GM06990 (cell line): ENCODE measurements around the gene RAB40B.

Experiments
- DNase-seq: peaks from one replicate; pipeline ENCODE4 v3.0.0-alpha.2; 2011; ENCODE audit not compliant: insufficient read length; ENCODE audit errors: extremely low read depth
- H3K27me3 ChIP-seq: replicated peaks from 2 replicates; pipeline ENCODE4 v1.6.0; 2011; ENCODE audit warnings: low read length; ENCODE audit not compliant: control insufficient read depth, insufficient read depth
- H3K36me3 ChIP-seq: 2 replicates; pipeline ENCODE4 v1.5.1; 2011; ENCODE audit warnings: low read length; ENCODE audit not compliant: control insufficient read depth, insufficient read depth
- H3K4me3 ChIP-seq: replicated peaks from 2 replicates; pipeline ENCODE4 v1.5.1; 2011; ENCODE audit warnings: low read depth, mild to moderate bottlenecking, control low read depth, low read length
- TF ChIP-seq, protein P1 (sequence below): IDR thresholded peaks from 2 replicates; pipeline ENCODE4 v1.5.1; 2011; ENCODE audit warnings: low read length, control low read depth, mild to moderate bottlenecking, inconsistent platforms; ENCODE audit not compliant: insufficient read depth, poor library complexity, severe bottlenecking

The RAB40B gene

DNA sequence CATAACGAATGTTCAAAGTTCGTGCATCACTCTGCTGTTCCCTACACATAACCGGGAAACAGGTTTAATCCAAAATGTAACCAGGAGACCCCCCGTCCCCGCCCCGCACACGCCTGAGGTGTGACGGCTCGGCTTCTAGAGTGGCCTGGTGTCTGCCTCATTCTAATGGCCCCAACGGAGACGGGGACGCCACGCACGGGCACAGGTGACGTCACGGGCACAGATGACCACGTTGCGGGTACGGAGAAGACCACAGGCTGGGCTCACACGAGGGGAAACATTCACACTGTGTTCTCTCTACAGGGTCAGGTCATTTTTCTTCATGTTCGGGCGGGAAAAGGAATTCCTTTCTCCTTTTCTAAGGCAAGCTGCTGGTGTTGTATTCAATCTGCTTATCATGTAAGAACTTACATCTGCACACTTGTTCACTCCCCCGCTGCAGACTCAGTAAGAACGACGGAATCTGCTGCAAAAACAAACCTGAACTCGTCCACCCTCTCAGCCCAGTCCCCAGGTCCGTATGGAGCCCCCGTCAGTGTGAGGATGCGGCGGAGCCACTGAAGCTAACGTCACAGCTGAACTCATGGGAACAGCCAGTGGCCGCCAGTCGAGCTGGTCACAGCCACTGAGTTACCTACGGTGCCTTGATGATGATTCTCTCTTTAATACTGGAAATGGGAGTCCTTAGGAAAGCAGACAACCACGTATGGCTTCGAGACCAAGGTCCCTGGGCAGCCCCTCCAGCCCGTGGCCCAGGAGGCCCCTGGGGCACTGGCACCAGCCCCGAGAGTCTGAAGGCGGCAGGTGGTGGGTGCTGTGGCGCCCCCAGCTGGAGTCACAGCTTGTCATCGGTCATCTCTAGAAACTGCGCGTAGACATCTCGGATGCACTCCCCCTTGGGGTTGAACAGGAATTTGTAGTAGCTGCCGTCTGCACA, 83.1 kb downstream of the RAB40B start:
- no peak for DNase-seq
- Histone ChIP-seq H3K36me3 (peaks cover 29% of the 10 kb centered on the region), H3K27me3 (no peaks in the 10 kb centered on the region), H3K4me3 (no peak overlapping the region)
- TF ChIP-seq, protein P1, sequence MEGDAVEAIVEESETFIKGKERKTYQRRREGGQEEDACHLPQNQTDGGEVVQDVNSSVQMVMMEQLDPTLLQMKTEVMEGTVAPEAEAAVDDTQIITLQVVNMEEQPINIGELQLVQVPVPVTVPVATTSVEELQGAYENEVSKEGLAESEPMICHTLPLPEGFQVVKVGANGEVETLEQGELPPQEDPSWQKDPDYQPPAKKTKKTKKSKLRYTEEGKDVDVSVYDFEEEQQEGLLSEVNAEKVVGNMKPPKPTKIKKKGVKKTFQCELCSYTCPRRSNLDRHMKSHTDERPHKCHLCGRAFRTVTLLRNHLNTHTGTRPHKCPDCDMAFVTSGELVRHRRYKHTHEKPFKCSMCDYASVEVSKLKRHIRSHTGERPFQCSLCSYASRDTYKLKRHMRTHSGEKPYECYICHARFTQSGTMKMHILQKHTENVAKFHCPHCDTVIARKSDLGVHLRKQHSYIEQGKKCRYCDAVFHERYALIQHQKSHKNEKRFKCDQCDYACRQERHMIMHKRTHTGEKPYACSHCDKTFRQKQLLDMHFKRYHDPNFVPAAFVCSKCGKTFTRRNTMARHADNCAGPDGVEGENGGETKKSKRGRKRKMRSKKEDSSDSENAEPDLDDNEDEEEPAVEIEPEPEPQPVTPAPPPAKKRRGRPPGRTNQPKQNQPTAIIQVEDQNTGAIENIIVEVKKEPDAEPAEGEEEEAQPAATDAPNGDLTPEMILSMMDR: no peak

DNA sequence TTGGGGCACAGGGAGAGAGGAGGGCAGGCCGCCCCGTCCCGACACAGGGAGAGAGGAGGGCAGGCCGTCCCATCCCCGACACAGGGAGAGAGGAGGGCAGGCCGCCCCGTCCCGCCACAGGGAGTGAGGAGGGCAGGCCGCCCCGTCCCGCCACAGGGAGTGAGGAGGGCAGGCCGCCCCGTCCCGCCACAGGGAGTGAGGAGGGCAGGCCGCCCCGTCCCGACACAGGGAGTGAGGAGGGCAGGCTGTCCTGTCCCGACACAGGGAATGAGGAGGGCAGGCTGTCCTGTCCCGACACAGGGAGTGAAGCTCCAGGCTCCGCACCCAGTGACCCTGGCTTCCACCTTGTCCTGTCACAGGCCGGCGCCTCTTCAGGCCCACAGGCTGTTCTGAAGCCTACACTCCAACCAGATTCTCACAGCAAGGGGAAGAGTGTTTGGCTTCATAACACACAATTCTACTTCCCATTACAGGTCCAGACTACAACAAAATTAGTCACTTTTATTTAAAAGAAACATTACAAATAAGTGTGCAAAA, 84.3 kb downstream of the RAB40B start:
- no peak overlapping the region for H3K4me3 ChIP-seq
- H3K27me3 ChIP-seq: no peaks in the 10 kb centered on the region
- TF ChIP-seq, protein P1: no peak
- H3K36me3 ChIP-seq: peaks cover 29% of the 10 kb centered on the region
- no peak for DNase-seq

DNA sequence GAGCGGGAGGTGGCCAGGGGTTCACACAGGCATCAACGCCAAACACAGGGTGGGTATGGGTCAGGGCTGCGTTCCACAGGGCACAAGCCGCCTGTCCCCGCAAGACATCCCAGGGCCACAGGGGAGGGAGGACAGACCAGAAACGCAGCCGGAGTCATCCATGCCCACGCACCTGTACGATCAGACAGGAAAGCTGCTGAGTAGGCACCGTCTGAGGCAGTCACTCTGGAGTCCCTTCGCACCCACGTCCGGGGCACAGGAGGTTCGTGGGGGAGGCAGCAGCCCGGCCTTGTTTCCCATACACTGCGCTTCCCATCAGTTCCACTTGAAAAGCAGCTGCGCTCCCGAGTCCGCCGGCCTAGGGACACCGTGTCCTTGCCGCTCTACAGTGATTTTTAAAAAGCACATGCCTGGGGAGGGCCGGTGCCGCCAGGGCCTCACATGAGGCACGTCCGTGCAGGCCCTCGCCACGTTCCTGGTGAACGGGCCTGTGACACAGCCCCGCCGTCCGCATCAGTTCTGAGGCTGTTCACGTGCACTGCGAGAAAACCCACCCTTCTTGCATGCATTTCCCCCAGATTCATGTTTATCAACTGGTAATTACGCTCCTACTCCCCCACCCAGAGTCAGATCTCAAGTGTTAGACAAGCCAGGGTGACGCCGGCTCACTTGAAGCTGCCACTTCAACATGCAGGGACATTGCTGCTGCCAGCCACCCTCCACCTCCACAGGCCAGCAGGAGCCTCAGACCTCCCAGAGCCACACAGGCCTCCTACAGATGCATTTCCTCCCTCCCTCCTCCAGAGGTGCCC, 85.0 kb downstream of the RAB40B start:
- Histone ChIP-seq H3K36me3 (peaks cover 29% of the 10 kb centered on the region), H3K27me3 (no peaks in the 10 kb centered on the region), H3K4me3 (no peak overlapping the region)
- TF ChIP-seq, protein P1: no peak
- no peak for DNase-seq

DNA sequence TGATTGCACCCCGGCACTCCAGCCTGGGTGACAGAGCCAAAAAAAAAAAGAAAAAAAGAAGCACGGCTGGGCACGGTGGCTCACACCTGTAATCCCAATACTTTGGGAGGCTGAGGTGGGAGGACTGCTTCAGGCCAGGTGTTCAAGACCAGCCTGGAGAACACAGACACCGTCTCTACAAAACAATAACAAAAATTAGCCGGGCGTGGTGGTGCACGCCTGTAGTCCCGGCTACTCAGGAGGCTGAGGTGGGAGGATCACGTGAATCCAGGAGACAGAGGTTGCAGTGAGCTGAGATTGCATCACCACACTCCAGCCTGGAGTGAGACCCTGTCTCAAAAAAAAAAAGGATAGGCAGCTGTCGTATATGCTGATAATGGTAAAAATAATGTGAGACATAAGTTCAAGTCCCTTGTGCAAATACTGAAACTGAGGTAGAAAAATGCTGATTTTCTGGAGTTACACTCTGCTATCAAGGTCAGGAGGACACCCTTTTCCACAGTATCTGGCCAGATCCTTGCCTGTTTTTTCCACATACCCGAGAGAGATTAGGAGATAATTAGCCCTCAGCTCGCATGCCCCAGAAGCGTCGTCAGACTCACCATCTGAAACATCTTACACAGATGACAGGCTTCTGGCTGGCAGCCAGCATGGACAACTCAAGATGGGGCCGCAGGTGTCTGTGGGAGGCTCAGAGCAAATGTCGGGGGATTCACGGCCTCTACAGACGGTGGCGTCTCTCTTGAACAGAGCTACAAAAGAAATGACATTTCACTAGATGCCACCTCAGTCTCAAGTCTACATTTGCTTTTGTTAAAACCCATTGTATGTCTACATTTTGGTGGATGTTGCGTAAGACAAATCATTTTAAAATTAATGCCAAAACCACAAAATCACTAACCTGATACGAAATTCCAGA, 87.1 kb downstream of the RAB40B start:
- peaks cover 24% of the 10 kb centered on the region for H3K36me3 ChIP-seq

More for the DNA sequence above, 87.1 kb downstream of the RAB40B start:
- no peak for DNase-seq
- no peak overlapping the region for H3K4me3 ChIP-seq
- TF ChIP-seq, protein P1: no peak
- no peaks in the 10 kb centered on the region for H3K27me3 ChIP-seq
